GM18907 (cell line): ENCODE measurements around the gene VCP.
"Not testable (repeated sequence)": the region's sequence is repeated elsewhere in the genome, so short reads cannot be mapped to it uniquely, and the experiment has no call there.

Source experiments
- ATAC-seq: cut with Tn5 transposase; IDR thresholded peaks from one replicate; pipeline ENCODE4 v1.9.1; 2021; ENCODE audit warnings: mild to moderate bottlenecking, moderate library complexity; ENCODE audit not compliant: unreplicated experiment

Gene VCP

GRCh38 chr9:35026671-35027070, 45.8 kb downstream of the VCP start:
- no peak for ATAC-seq

DNA sequence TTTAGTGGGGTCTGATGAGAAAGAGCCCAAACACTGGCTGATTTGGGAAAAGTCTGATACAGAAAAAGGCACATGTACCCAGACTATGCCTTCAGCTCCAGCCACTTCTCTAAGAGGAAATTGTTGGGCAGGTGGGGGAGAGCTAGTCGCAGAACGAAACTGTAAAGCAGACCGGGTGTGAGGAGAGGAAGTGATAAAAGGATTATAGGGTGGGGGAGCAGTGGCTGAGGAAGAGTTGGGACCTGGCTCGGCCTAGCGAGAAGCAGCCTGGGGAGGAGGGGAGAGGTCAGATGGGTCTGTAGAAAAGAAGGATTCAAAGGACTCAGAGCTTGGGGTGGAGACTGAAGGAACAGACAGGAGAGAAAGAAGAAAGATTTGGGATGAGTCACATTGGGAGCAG, 49.0 kb downstream of the VCP start:
- not testable (repeated sequence) for ATAC-seq

- no peak for ATAC-seq
Observed at GRCh38 chr9:35014517-35014916, 57.9 kb downstream of the VCP start.

- no peak for ATAC-seq
Observed at GRCh38 chr9:35010351-35010958, 62.0 kb downstream of the VCP start.
